Measurements from ENCODE around the gene POLR1A.

DNA sequence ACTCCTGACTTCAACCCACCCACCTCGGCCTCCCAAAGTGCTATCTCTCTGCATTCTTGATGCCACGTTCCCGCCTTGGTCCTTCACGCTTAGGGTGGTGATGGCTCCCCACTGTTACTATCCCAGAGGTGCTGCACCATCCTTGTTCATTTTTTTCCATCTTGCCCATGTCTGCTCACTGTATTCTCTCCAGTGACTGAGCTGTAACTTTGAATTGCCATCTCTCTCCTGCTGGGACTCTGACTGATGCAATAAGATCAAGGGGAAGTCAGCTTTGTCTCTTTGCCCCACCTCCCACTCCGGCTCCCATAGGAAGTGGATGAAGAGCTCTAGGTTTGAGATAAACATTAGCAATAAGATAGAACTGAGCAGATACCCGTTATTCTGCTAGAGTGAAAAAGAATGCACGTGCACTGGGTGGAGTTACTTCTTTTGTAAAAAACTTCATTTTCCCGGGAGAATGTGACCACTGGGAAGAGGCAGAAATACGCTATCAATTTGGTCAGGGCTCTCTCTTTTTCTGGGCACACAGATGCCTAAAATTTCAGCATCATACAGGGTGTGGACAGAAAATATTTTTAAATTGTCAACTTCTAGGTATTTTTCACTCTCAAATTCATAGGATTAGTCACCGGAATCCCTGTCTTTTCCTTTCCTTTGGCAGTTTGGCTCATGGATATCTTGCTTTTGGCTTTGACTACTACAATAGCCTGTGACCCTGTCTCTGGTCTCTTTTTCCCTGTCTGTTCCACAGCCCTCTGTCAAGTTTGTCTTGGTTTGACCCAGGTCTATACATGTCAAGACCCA is 105.4 kb downstream of the POLR1A start:
- TF ChIP-seq, protein P1, sequence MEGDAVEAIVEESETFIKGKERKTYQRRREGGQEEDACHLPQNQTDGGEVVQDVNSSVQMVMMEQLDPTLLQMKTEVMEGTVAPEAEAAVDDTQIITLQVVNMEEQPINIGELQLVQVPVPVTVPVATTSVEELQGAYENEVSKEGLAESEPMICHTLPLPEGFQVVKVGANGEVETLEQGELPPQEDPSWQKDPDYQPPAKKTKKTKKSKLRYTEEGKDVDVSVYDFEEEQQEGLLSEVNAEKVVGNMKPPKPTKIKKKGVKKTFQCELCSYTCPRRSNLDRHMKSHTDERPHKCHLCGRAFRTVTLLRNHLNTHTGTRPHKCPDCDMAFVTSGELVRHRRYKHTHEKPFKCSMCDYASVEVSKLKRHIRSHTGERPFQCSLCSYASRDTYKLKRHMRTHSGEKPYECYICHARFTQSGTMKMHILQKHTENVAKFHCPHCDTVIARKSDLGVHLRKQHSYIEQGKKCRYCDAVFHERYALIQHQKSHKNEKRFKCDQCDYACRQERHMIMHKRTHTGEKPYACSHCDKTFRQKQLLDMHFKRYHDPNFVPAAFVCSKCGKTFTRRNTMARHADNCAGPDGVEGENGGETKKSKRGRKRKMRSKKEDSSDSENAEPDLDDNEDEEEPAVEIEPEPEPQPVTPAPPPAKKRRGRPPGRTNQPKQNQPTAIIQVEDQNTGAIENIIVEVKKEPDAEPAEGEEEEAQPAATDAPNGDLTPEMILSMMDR (IDR thresholded peaks at IDR 0.05), result no peak
- no peak for TF ChIP-seq POLR2A (IDR thresholded peaks at IDR 0.05)
- TF ChIP-seq EP300 (IDR thresholded peaks at IDR 0.05; ENCODE audit: low read depth), result no peak
- no peak for TF ChIP-seq POLR2AphosphoS5 (IDR thresholded peaks at IDR 0.05)
